Prostate gland (tissue), 1 donor: ENCODE results near the gene TNIP1.

ENCODE experiments used
- POLR2A ChIP-seq: fragments of 450-650 bp; IDR thresholded peaks from one replicate; pipeline ENCODE4 v1.6.1; 2016; ENCODE audit warnings: antibody characterized with exemption, mild to moderate bottlenecking
- POLR2AphosphoS5 ChIP-seq: sonication (generic); formaldehyde crosslinking; IDR thresholded peaks from one replicate; pipeline ENCODE4 v1.6.1; 2017; ENCODE audit warnings: antibody characterized with exemption

DNA sequence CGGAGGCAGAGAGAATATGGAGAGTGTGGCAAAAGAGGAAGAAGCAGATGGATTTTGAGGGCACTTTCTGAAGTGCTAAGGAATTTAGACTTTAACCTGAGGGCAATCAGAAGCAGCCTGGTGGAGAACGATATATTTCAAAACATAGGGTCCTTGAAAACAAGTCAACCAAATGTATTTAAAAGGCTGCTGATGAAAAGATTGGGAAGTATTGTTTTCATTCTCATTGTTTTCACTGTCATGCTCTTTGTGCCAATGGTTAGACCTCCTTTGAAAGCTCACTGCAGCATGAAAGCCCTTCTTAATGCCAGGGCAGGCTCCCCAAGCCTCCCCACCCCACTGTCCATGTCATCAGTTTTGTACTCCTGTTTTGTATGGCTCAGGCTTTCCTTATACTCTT lies 62.9 kb downstream of the TNIP1 start:
- no peak for TF ChIP-seq POLR2A
- no peak for TF ChIP-seq POLR2AphosphoS5
